HepG2 (cell line): ENCODE measurements around the gene NISCH.

Experiments used
- CHCHD3 ChIP-seq: sonication (generic); formaldehyde crosslinking; IDR thresholded peaks from 2 replicates; pipeline ENCODE4 v1.8.0; 2022; ENCODE audit warnings: mild to moderate bottlenecking, missing genetic modification reagents, moderate library complexity
- CTCF ChIP-seq: sonication (generic); formaldehyde crosslinking; IDR thresholded peaks from 2 replicates; pipeline ENCODE4 v1.5.0; 2020; ENCODE audit warnings: mild to moderate bottlenecking, missing genetic modification reagents, moderate library complexity
- JUND ChIP-seq: sonication (generic); formaldehyde crosslinking; IDR thresholded peaks from 2 replicates; pipeline ENCODE4 v1.8.0; 2022; ENCODE audit warnings: mild to moderate bottlenecking, missing genetic modification reagents
- REST ChIP-seq, 2 experiments: IDR thresholded peaks; 2 replicates each; pipeline ENCODE4 v1.6.1; 2011 to 2012; ENCODE audit warnings: low read length in 2 of 2, borderline replicate concordance in 1 of 2, low read depth in 1 of 2, mild to moderate bottlenecking in 1 of 2, moderate library complexity in 1 of 2
- RFX5 ChIP-seq: IDR thresholded peaks from 2 replicates; pipeline ENCODE4 v1.6.1; 2011; ENCODE audit warnings: low read depth, low read length, improper control_type of control experiment
- ZNF446 ChIP-seq: sonication (generic); formaldehyde crosslinking; IDR thresholded peaks from 2 replicates; pipeline ENCODE4 v1.5.0; 2020; ENCODE audit warnings: mild to moderate bottlenecking, missing genetic modification reagents

- TF ChIP-seq REST (IDR thresholded peaks at IDR 0.05; ENCODE audit: borderline replicate concordance in 1 of 2, low read depth in 1 of 2, low read length in 2 of 2) (no peak), RFX5 (no peak), JUND (0 out of 2 replicates have a peak, but pooled peaks have one; percentile 47), ZNF446 (CRISPR knock-in tag) (no peak), CTCF (CRISPR knock-in tag) (no peak), CHCHD3 (CRISPR knock-in tag) (no peak)
Measured at GRCh38 chr3:52495777-52496602, 40.6 kb downstream of the NISCH start.
